Inflammatory macrophage treated with lipopolysaccharide for 1 hour (primary cell): ENCODE results near the gene CEP55.
"Not testable (repeated sequence)": the region's sequence is repeated elsewhere in the genome, so short reads cannot be mapped to it uniquely, and the experiment has no call there.

Experiments
- DNase-seq, 2 donors: peaks; one replicate each; pipeline ENCODE4 v3.0.0-alpha.2; 2020 to 2022

The CEP55 gene

GRCh38 chr10:93515071-93516005 is 18.9 kb downstream of the CEP55 start:
- peak; percentile 71 to 73 for DNase-seq

GRCh38 chr10:93516006-93516380 is 19.6 kb downstream of the CEP55 start:
- peak; percentile 60 to 69 for DNase-seq

- DNase-seq = no peak
These were observed 22.1 kb downstream of the CEP55 start for GRCh38 chr10:93518531-93518930.

DNA sequence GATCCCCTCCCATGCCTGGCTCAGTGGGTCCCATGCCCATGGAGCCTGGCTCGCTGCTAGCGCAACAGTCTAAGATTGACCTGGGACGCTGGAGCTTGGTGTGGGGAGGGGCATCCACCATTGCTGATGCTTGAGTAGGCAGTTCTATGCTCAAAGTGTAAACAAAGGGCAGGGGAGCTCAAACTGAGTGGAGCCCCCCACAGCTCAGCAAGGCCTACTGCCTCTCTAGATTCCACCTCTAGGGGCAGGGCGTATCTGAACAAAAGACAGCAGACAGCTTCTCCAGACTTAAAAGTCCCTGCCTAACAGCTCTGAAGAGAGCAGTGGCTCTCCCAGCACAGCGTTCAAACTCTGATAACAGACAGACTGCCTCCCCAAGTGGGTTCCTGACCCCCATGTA is 38.9 kb downstream of the CEP55 start:
- DNase-seq = no peak

- DNase-seq = not testable (repeated sequence)
These were observed 44.5 kb downstream of the CEP55 start for GRCh38 chr10:93540871-93541270.

DNA sequence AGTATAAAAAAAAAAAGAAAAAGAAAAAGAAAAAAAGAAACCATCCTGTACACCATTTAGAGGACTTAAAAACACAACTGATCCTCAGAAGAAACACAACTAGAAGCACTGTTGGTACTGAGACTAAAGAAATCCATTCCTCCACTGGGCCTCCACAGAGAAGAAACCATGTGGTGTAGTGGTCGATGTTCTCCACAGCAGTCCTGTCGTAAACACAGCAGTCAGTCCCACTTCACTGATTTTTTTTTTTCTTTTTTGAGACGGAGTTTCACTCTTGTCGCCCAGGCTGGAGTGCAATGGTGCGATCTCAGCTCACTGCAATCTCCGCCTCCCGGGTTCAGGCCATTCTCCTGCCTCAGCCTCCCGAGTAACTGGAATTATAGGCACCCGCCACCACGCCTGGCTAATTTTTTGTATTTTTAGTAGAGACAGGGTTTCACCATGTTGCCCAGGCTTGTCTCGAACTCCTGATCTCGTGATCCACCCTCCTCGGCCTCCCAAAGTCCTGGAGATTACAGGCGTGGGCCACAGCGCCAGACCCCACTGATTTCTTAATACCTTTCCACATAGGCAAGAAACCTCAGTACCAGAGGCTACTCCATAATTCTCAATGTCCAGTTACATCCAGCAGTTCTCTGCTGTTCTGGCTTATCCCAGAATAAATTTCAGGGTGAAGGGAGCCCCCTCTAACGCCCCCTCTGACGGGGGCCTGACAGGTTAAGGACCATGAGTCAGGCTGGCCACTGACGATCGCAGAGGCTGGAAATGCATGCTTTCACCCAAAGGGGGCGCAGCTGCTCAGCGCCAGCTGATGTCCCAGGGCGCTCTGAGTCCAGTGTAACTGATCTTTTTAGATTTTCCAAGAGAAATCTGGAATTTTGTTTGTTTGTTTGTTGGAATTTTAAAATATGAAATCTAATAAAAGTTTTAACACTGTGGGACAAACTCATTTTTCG is 45.3 kb downstream of the CEP55 start:
- peak; percentile 21 to 76 for DNase-seq

DNA sequence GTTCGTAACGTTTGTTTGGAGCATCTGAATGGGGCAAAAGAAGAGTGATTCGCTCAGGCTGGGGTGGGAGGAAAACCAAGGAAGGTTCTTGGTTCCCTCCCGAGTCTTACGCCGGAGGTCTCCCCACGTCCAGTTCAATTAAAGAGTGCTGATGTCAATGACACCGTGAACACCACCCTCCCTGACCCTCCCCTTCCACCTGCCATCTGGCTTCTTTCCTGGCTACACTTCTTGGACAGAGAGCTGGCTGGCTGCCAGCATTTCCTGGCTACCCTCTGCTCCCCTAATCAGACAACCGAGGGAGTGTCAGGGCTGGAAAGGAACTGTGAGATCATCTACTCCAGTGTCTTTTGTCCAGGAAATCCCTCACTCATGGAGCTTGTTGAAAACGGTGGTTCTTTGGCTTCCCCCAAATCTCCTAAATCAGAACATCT is 46.0 kb downstream of the CEP55 start:
- no peak for DNase-seq

GRCh38 chr10:93546995-93547394 is 50.6 kb downstream of the CEP55 start:
- not testable (repeated sequence) for DNase-seq

GRCh38 chr10:93547522-93547921 is 51.1 kb downstream of the CEP55 start:
- no peak for DNase-seq

DNA sequence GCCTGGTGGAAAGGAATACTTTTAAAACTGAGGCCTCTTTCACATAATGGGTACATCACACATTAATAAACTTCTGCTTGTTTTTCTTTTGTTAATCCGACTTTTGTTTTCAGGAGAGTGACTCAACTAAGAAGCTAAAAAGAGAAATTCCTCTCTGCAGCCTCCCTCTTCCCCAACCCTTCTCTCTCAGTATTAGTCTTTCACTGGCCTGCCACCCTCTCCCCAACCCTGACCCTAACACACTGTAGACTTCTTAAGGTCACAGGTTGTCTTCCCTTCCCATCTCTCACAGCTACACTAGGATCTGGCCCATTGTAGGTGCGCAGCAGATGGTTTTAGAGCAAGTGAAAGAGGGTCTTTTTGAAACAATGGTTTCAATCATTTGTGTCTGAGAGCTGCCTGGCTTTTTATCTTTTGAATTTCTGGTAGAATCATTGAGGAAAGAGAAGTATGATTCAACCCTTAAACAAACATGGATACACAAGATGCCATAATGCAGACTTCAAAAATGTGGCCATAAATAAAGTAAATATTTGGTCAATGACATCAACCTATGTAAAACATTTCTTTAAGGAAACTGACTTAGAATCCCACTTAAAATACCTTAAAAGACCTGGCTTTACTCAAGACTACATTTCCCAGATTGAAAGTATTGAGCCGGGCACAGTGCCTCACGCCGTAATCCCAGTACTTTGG is 52.1 kb downstream of the CEP55 start:
- DNase-seq = no peak

GRCh38 chr10:93550606-93551005 is 54.2 kb downstream of the CEP55 start:
- DNase-seq = no peak

DNA sequence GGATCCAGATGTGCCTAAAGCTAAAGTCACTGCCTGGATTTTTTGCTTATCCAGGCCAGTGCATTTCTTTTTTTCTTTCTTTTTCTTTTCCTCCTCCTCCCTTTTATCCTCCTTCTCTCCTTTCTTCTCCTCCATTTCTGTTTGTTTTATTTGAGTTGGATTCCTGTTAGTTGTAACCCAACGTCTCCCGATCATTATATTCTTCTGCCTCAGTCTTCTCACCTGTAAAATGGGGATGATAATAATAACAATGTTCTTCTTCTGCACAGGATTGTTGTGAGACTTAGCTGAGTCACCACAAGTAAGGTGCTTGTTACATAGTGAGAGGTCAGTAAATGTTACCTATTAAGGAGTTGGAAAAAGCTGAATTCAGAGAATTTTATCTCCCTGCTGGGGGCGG is 56.4 kb downstream of the CEP55 start:
- no peak for DNase-seq

DNA sequence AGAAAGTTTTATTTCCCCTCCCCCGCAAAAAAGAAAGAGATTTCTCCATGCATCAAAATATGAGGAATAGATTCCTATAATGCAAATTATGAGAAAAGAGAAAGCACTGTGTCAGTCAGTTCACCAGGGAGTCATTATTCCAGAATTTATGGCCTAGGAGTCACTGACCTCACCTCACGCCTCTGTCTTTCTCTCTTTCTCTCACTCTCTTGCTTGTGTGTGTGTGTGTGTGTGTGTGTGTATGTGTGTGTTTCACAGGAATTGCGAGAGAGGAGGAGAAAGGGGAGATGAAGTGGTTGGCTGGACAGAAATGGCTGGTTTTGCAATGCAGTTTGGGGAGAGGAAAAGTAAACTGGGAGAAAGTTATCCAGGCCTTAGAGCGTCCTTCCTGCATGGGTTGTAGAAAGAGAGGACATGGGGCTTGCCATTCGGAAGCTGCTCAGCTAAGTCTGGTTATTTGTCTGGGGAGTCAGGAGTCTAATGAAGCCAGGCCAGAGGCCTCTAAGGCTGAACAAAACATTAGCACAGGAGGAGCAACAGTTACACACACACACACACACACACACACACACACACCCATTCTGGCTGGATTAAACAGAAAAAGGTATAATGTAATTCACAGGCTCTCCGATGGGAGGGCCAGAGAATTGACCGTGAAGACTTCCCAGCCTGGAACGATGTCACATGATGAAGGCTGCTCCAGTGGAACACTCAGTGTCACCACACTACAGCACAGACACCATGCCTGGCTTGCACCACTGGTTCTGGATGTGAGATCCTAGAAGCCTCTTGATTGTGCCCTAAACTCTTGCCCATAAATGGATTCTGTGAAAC is 57.3 kb downstream of the CEP55 start:
- DNase-seq = no peak

GRCh38 chr10:93554316-93554663 is 57.9 kb downstream of the CEP55 start:
- DNase-seq = no peak

DNA sequence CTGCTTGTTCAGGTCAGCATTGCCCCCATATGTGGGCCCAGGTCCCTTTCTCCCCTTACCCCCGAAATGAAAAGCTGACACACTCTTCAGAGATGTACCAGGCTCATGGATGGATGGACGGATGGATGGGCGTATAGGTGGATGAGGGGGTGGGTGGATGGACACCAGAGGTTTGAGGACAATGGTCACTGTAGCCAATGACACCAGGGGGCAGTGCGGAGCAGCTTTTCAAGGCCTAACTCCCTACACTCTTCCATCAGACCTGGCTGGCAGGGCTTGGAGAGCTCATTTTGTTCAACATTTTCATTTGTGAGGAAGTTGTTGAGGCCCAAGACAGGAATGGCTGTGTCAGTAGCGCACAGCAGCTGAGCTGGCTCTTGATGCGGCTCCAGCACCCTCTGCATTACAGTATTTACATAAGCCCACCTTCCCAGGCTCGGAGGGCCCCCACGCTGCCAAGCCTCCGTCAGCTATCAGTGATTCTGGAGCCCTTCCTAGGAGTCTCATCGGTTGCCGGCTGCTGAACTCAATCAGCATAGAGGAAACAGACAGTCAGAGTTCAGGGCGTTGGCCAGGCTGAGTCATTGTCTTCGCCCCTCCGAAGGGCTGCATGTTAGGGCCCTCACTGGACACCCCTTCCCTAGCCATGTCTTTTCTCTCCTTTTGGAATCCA is 58.5 kb downstream of the CEP55 start:
- peak; percentile 76 to 95 for DNase-seq

- no peak for DNase-seq
These were observed 63.1 kb downstream of the CEP55 start for GRCh38 chr10:93559490-93559889.

DNA sequence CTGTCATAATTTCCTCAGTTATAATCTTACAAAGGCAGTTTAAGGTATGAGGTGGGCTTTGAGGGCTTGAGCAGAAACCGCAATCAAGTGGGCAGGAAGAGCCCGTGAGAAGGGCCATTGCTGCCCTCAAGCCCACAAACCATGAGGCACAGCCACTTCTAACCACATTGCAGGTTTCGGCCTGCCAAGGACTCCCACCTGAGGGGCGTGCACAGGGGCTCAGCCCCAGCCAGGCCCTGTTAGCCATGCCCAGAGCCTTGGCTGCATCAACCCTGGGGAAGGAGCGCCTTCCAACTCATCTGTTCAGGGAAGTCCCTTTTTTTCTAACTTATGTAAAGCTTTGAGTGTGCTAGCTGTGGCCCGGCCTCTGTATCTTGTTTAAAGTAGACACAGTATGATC is 64.1 kb downstream of the CEP55 start:
- no peak for DNase-seq

DNA sequence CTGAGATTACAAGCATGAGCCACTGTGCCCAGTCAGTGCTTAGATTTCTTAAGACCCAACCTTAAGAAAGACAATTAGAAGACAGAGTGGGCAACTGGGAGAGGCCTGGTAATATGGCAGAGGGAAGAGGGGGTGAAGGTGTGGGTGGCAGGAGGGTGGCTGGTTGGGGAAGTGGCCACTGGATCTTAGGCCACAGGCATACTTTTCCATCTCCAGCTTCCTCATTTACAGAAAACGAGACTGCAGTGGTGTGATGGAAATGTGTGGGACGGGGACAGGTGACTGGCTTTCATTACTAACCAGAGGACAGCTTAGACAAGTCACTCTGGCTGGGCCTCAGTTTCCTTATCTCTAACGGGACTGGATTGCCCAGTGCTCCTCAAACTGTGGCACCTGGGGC is 69.0 kb downstream of the CEP55 start:
- peak; percentile 62 to 80 for DNase-seq

GRCh38 chr10:93566435-93567276 is 70.2 kb downstream of the CEP55 start, which contains the start of gene FFAR4:
TSS of gene FFAR4 (plus strand) at chr10:93566665. CDS start at chr10:93566721, 56 bp downstream.
- peak; percentile 27 to 45 for DNase-seq
